ENCODE data around the gene COL27A1.

The COL27A1 gene

GRCh38 chr9:114350636-114351401 lies 195.5 kb downstream of the COL27A1 start:
- no peak for TF ChIP-seq TOX (CRISPR knock-in tag; IDR thresholded peaks at IDR 0.05; ENCODE audit: borderline replicate concordance)
- no peak for TF ChIP-seq ISL1 (CRISPR knock-in tag; IDR thresholded peaks at IDR 0.05)
- no peak for TF ChIP-seq ZNF565 (CRISPR knock-in tag; conservative IDR thresholded peaks at IDR 0.05; ENCODE audit: low read depth)
- no peak for TF ChIP-seq CSRNP3 (CRISPR knock-in tag; IDR thresholded peaks at IDR 0.05)
- TF ChIP-seq TSHZ2 (CRISPR knock-in tag; IDR thresholded peaks at IDR 0.05), result no peak
- TF ChIP-seq POU6F1 (CRISPR knock-in tag; IDR thresholded peaks at IDR 0.05; ENCODE audit: borderline replicate concordance, low read depth), result no peak
- no peak for TF ChIP-seq SNAI2 (CRISPR knock-in tag; IDR thresholded peaks at IDR 0.05)
- no peak for TF ChIP-seq CSDC2 (CRISPR knock-in tag; IDR thresholded peaks at IDR 0.05)
- TF ChIP-seq BACH2 (CRISPR knock-in tag; IDR thresholded peaks at IDR 0.05; ENCODE audit: borderline replicate concordance), result no peak
- TF ChIP-seq PATZ1 (CRISPR knock-in tag; IDR thresholded peaks at IDR 0.05; ENCODE audit: borderline replicate concordance), result no peak
- TF ChIP-seq GLIS3 (CRISPR knock-in tag; IDR thresholded peaks at IDR 0.05), result no peak
- TF ChIP-seq ZNF8 (CRISPR knock-in tag; IDR thresholded peaks at IDR 0.05), result no peak
- TF ChIP-seq TCF4 (CRISPR knock-in tag; IDR thresholded peaks at IDR 0.05; ENCODE audit: borderline replicate concordance), result no peak
- TF ChIP-seq ZFP30 (CRISPR knock-in tag; IDR thresholded peaks at IDR 0.05), result no peak
- no peak for TF ChIP-seq CREB5 (CRISPR knock-in tag; IDR thresholded peaks at IDR 0.05; ENCODE audit: low read depth)
- TF ChIP-seq ZNF70 (CRISPR knock-in tag; IDR thresholded peaks at IDR 0.05), result no peak
- no peak for TF ChIP-seq RARB (CRISPR knock-in tag; IDR thresholded peaks at IDR 0.05)
- no peak for TF ChIP-seq ZC3H10 (CRISPR knock-in tag; IDR thresholded peaks at IDR 0.05)
- TF ChIP-seq OSR1 (CRISPR knock-in tag; IDR thresholded peaks at IDR 0.05), result no peak
- ATAC-seq, result no peak

- no peak for ATAC-seq
- no peak for TF ChIP-seq ZFP30 (CRISPR knock-in tag; IDR thresholded peaks at IDR 0.05)
- no peak for TF ChIP-seq CSDC2 (CRISPR knock-in tag; IDR thresholded peaks at IDR 0.05)
- TF ChIP-seq ZNF70 (CRISPR knock-in tag; IDR thresholded peaks at IDR 0.05), result no peak
- no peak for TF ChIP-seq ZNF8 (CRISPR knock-in tag; IDR thresholded peaks at IDR 0.05)
- no peak for TF ChIP-seq TOX (CRISPR knock-in tag; IDR thresholded peaks at IDR 0.05; ENCODE audit: borderline replicate concordance)
- TF ChIP-seq ESRRG (CRISPR knock-in tag; IDR thresholded peaks at IDR 0.05), result no peak
- TF ChIP-seq ARNTL (CRISPR knock-in tag; IDR thresholded peaks at IDR 0.05; ENCODE audit: borderline replicate concordance, low read depth), result no peak
- TF ChIP-seq PATZ1 (CRISPR knock-in tag; IDR thresholded peaks at IDR 0.05; ENCODE audit: borderline replicate concordance), result no peak
- no peak for TF ChIP-seq CREB5 (CRISPR knock-in tag; IDR thresholded peaks at IDR 0.05; ENCODE audit: low read depth)
- no peak for TF ChIP-seq GLIS3 (CRISPR knock-in tag; IDR thresholded peaks at IDR 0.05)
- TF ChIP-seq ZC3H10 (CRISPR knock-in tag; IDR thresholded peaks at IDR 0.05), result no peak
Observed at GRCh38 chr9:114351932-114352331, 196.6 kb downstream of the COL27A1 start.
